Tibial nerve (tissue), 4 donors: ENCODE measurements around the gene TJAP1. TPM values are rescaled to one million over a fixed set of nuclear protein-coding genes. Genes with fewer than 3 reads are reported as not detected.

Source experiments
- DNase-seq, 2 donors: peaks; one replicate each; pipeline ENCODE4 v3.0.0-alpha.2; 2019; ENCODE audit warnings: low spot score in 2 of 2
- H3K27ac ChIP-seq, 4 donors: fragments of 200-600 bp; sonication (generic) in 3 of 4; one replicate each; pipeline ENCODE4 v1.5.1; 2017 to 2019; ENCODE audit warnings: mild to moderate bottlenecking in 1 of 4
- H3K27me3 ChIP-seq, 2 donors: fragments of 200-600 bp; sonication (generic) in 1 of 2; one replicate each; pipeline versions ENCODE4 v1.5.1 to v1.6.0; 2017 to 2019
- H3K36me3 ChIP-seq, 3 donors: fragments of 200-600 bp; sonication (generic); one replicate each; pipeline ENCODE4 v1.5.1; 2018 to 2019
- H3K4me1 ChIP-seq, 4 donors: fragments of 200-600 bp; sonication (generic) in 3 of 4; one replicate each; pipeline ENCODE4 v1.5.1; 2017 to 2019
- H3K4me3 ChIP-seq, 4 donors: fragments of 200-600 bp; sonication (generic) in 3 of 4; one replicate each; pipeline ENCODE4 v1.5.1; 2017 to 2019; ENCODE audit warnings: mild to moderate bottlenecking in 1 of 4, moderate library complexity in 1 of 4
- H3K9me3 ChIP-seq, 4 donors: fragments of 200-600 bp; sonication (generic) in 3 of 4; one replicate each; pipeline ENCODE4 v1.5.1; 2017 to 2019
- CTCF ChIP-seq, 5 experiments: fragments of 200-600 bp in 3 of 5; fragments of 450-650 bp in 2 of 5; sonication (generic) in 3 of 5; IDR thresholded peaks; one replicate each; pipeline ENCODE4 v1.5.1; 2016 to 2019; ENCODE audit warnings: antibody characterized with exemption in 5 of 5, mild to moderate bottlenecking in 3 of 5, moderate library complexity in 2 of 5
- EP300 ChIP-seq, 2 donors: sonication (generic); formaldehyde crosslinking; IDR thresholded peaks; one replicate each; pipeline ENCODE4 v1.6.1; 2017; ENCODE audit warnings: antibody characterized with exemption in 2 of 2, mild to moderate bottlenecking in 1 of 2
- POLR2A ChIP-seq, 2 donors: fragments of 450-650 bp; IDR thresholded peaks; one replicate each; pipeline ENCODE4 v1.6.1; 2017; ENCODE audit warnings: antibody characterized with exemption in 2 of 2, mild to moderate bottlenecking in 2 of 2, moderate library complexity in 2 of 2
- whole genome bisulfite sequencing, 2 donors: methylation state at CpG; one replicate each; pipeline ENCODE4 v1.1.5; 2018; 5-methylcytosine and 5-hydroxymethylcytosine counted together
- total RNA-seq, 4 donors: library from RNA; depleted of rRNA; stranded (reverse); fragments of >200 nt; gene quantifications; one replicate each; pipeline ENCODE4 v1.1.0, GENCODE V29; 2016

TJAP1 gene
- total RNA-seq = 10 to 100 TPM; 30.2 to 43.8 (median 32.3) TPM

- peak; percentile 87 to 92 for DNase-seq
Observed at GRCh38 chr6:43477235-43478007, at the start of gene TJAP1. TSS of gene TJAP1 (plus strand) at chr6:43477570. CDS start at chr6:43499002, 21,432 bp downstream.

GRCh38 chr6:43428112-43428570 lies 49.2 kb upstream of the TJAP1 start:
- Histone ChIP-seq H3K4me1 (peaks cover 0 to 22% (median 15%) of the 10 kb centered on the region in 4 donors), H3K27ac (peak overlapping the region; percentile 79 to 82 (median 81)), H3K36me3 (peaks cover 0 to 20% (median 0%) of the 10 kb centered on the region in 3 donors), H3K4me3 (peak overlapping the region; percentile 63 to 78 (median 69)), H3K27me3 (no peaks in the 10 kb centered on the region), H3K9me3 (no peaks in the 10 kb centered on the region)
- TF ChIP-seq CTCF (IDR thresholded peaks at IDR 0.05) (no peak), POLR2A (IDR thresholded peaks at IDR 0.05) (no peak), EP300 (IDR thresholded peaks at IDR 0.05) (no peak)
- DNase-seq = no peak
- 16 to 21% methylated on average over 12 of the region's 12 CpGs for WGBS, 2 donors

More at GRCh38 chr6:43477235-43478007, at the start of gene TJAP1:
- H3K27me3 ChIP-seq = no peaks in the 10 kb centered on the region
- no peaks in the 10 kb centered on the region for H3K9me3 ChIP-seq
- H3K36me3 ChIP-seq = peaks cover 0 to 2% (median 0%) of the 10 kb centered on the region in 3 donors
- peak within 1 kb of the TSS; percentile 62 to 75 (median 68) for H3K4me3 ChIP-seq
- H3K4me1 ChIP-seq = peaks cover 0 to 39% (median 13%) of the 10 kb centered on the region in 4 donors
- 1 to 2% methylated on average over 34 of the region's 34 CpGs for WGBS, 2 donors
- TF ChIP-seq POLR2A (IDR thresholded peaks at IDR 0.05) (peak; percentile 20 to 73), CTCF (IDR thresholded peaks at IDR 0.05) (no peak), EP300 (IDR thresholded peaks at IDR 0.05) (peak; percentile 31 to 93)
- peak within 1 kb of the TSS; percentile 71 to 89 (median 88) for H3K27ac ChIP-seq

GRCh38 chr6:43428874-43429273 lies 48.5 kb upstream of the TJAP1 start:
- H3K9me3 ChIP-seq = no peaks in the 10 kb centered on the region
- no peak for DNase-seq
- H3K4me1 ChIP-seq = peaks cover 0 to 22% (median 15%) of the 10 kb centered on the region in 4 donors
- WGBS, 2 donors = 88 to 91% methylated on average over 3 of the region's 3 CpGs
- no peak for TF ChIP-seq EP300 (IDR thresholded peaks at IDR 0.05)
- no peak for TF ChIP-seq CTCF (IDR thresholded peaks at IDR 0.05)
- no peak for TF ChIP-seq POLR2A (IDR thresholded peaks at IDR 0.05)
- peaks cover 0 to 27% (median 0%) of the 10 kb centered on the region in 3 donors for H3K36me3 ChIP-seq
- peak overlapping the region in 2 of 4 donors; percentile 66 to 78 for H3K4me3 ChIP-seq
- no peaks in the 10 kb centered on the region for H3K27me3 ChIP-seq
- peak overlapping the region in 1 of 4 donors; percentile 81 for H3K27ac ChIP-seq

GRCh38 chr6:43432009-43432945 lies 45.1 kb upstream of the TJAP1 start:
- H3K4me3 ChIP-seq = no peak overlapping the region

More at GRCh38 chr6:43432009-43432945, 45.1 kb upstream of the TJAP1 start:
- H3K27me3 ChIP-seq = no peaks in the 10 kb centered on the region
- peaks cover 0 to 31% (median 0%) of the 10 kb centered on the region in 3 donors for H3K36me3 ChIP-seq
- no peaks in the 10 kb centered on the region for H3K9me3 ChIP-seq
- H3K4me1 ChIP-seq = peaks cover 0 to 39% (median 27%) of the 10 kb centered on the region in 4 donors
- TF ChIP-seq POLR2A (IDR thresholded peaks at IDR 0.05) (no peak), EP300 (IDR thresholded peaks at IDR 0.05) (no peak), CTCF (IDR thresholded peaks at IDR 0.05) (no peak)
- H3K27ac ChIP-seq = no peak overlapping the region
- DNase-seq = no peak
- 93 to 95% methylated on average over 15 to 17 of the region's 19 CpGs for WGBS, 2 donors
